K562 (cell line): ENCODE measurements around the gene CD300LD. TPM values are rescaled to one million over a fixed set of nuclear protein-coding genes. Genes with fewer than 3 reads are reported as not detected.

Source experiments
- ATAC-seq: fragments of 200-7000 bp; cut with Tn5 transposase; 3 replicates; pipeline ENCODE4 v1.9.1; 2020; ENCODE audit warnings: moderate library complexity
- BruUV-seq: library from RNA; stranded (reverse); fragments of 400-500 nt; replicated peaks from 2 replicates; lab custom pipeline; 2021; lab: Mats Ljungman, UMichigan
- CTCF ChIA-PET: fragments of 300-600 bp; formaldehyde crosslinking; extraction: SDS; loops from one replicate; lab custom pipeline; 2021; ENCODE audit warnings: low intra/inter-chr PET ratio; lab: Yijun Ruan, JAX
- POLR2A ChIA-PET: fragments of 300-600, 350-650 bp; sonication (Branson Sonifier 250); formaldehyde crosslinking; extraction: SDS; loops from one replicate; lab custom pipeline; 2021; ENCODE audit warnings: antibody characterized with exemption, inconsistent platforms; lab: Yijun Ruan, JAX
- DNase-seq, 4 experiments: peaks; one replicate each; pipeline versions ENCODE4 v3.0.0 to v3.0.0-alpha.2; 2011 to 2018; ENCODE audit warnings: low spot score in 3 of 4, mixed read lengths in 3 of 4; ENCODE audit errors: extremely low read depth in 1 of 4
- FAIRE-seq: peaks from 2 replicates; lab custom pipeline; 2011; peaks lifted over from hg19 to GRCh38; lab: Jason Lieb, UNC
- H2AFZ ChIP-seq: 2 replicates; pipeline ENCODE4 v1.6.0; 2011; ENCODE audit warnings: low read depth, low read length, control low read depth, inconsistent platforms
- H3K27ac ChIP-seq: fragments of 200-600 bp; 3 replicates; pipeline ENCODE4 v1.8.0; 2011; ENCODE audit warnings: low read depth, mild to moderate bottlenecking, control low read depth, inconsistent platforms, low read length, moderate library complexity, mixed read lengths; ENCODE audit errors: extremely low read depth
- H3K27me3 ChIP-seq, 2 experiments: fragments of 300-600 bp in 1 of 2; 2 replicates in 1 of 2; 3 replicates in 1 of 2; pipeline versions ENCODE4 v1.6.0 to v1.8.0; 2011; ENCODE audit warnings: inconsistent platforms in 2 of 2, low read length in 2 of 2, mild to moderate bottlenecking in 1 of 2, mixed read lengths in 1 of 2, moderate library complexity in 1 of 2; ENCODE audit not compliant: control insufficient read depth in 2 of 2, insufficient read depth in 2 of 2
- H3K36me3 ChIP-seq: fragments of 300-600 bp; 3 replicates; pipeline ENCODE4 v1.8.0; 2011; ENCODE audit warnings: mild to moderate bottlenecking, low read length, inconsistent platforms; ENCODE audit not compliant: control insufficient read depth, insufficient read depth
- H3K4me1 ChIP-seq, 2 experiments: fragments of 200-600 bp in 1 of 2; replicated peaks in 1 of 2; 2 replicates in 1 of 2; 3 replicates in 1 of 2; pipeline versions ENCODE4 v1.5.1 to v1.8.0; 2011; ENCODE audit warnings: inconsistent platforms in 2 of 2, low read length in 2 of 2, mild to moderate bottlenecking in 1 of 2, mixed read lengths in 1 of 2, moderate library complexity in 1 of 2; ENCODE audit not compliant: control insufficient read depth in 2 of 2, insufficient read depth in 2 of 2
- H3K4me2 ChIP-seq: 2 replicates; pipeline ENCODE4 v1.6.1; 2011; ENCODE audit warnings: low read length, control low read depth, inconsistent platforms, mixed read lengths; ENCODE audit not compliant: insufficient read depth
- H3K4me3 ChIP-seq: fragments of 200-600 bp; sonication (generic), shearing (Covaris generic); 2 replicates; pipeline ENCODE4 v1.5.1; 2016; ENCODE audit warnings: control low read depth, inconsistent platforms
- H3K79me2 ChIP-seq: fragments of 200-600 bp; 3 replicates; pipeline ENCODE4 v1.8.0; 2011; ENCODE audit warnings: low read length, inconsistent platforms; ENCODE audit not compliant: control insufficient read depth, insufficient read depth
- H3K9ac ChIP-seq, 2 experiments: 2 replicates each; pipeline versions ENCODE4 v1.6.0 to v1.6.1; 2011; ENCODE audit warnings: low read depth in 2 of 2, low read length in 2 of 2, control low read depth in 1 of 2, inconsistent platforms in 1 of 2, mild to moderate bottlenecking in 1 of 2, mixed read lengths in 1 of 2; ENCODE audit not compliant: insufficient read depth in 1 of 2
- H3K9me1 ChIP-seq: one replicate; pipeline ENCODE4 v1.6.0; 2011; ENCODE audit warnings: inconsistent platforms, mild to moderate bottlenecking, low read length, moderate library complexity; ENCODE audit not compliant: control insufficient read depth, insufficient read depth
- H3K9me3 ChIP-seq: replicated peaks from 2 replicates; pipeline ENCODE4 v1.5.1; 2011; ENCODE audit warnings: low read depth, low read length, inconsistent platforms; ENCODE audit not compliant: control insufficient read depth, insufficient read depth
- H4K20me1 ChIP-seq: replicated peaks from 2 replicates; pipeline ENCODE4 v1.6.1; 2011; ENCODE audit warnings: low read length, inconsistent platforms, mixed read lengths; ENCODE audit not compliant: control insufficient read depth, insufficient read depth
- EHMT2 ChIP-seq: fragments of 450-650 bp; IDR thresholded peaks from 2 replicates; pipeline ENCODE4 v1.6.1; 2018; ENCODE audit warnings: antibody characterized with exemption
- MYBL2 ChIP-seq, 2 experiments: fragments of 450-650 bp in 1 of 2; sonication (generic) in 1 of 2; formaldehyde crosslinking in 1 of 2; IDR thresholded peaks; 2 replicates each; pipeline versions ENCODE4 v1.6.1 to v1.8.1; 2017 to 2022; ENCODE audit warnings: borderline replicate concordance in 1 of 2, inconsistent platforms in 1 of 2, low read depth in 1 of 2, mild to moderate bottlenecking in 1 of 2, missing genetic modification reagents in 1 of 2, moderate library complexity in 1 of 2
- PYGO2 ChIP-seq: fragments of 450-650 bp; IDR thresholded peaks from 2 replicates; pipeline ENCODE4 v1.6.1; 2016; ENCODE audit warnings: mild to moderate bottlenecking, missing genetic modification characterization, moderate library complexity, missing compliant biosample characterization
- RAD21 ChIP-seq, 2 experiments: fragments of 250-450 bp in 1 of 2; fragments of 450-650 bp in 1 of 2; sonication (Bioruptor Pico) in 1 of 2; formaldehyde crosslinking in 1 of 2; IDR thresholded peaks in 1 of 2; conservative IDR thresholded peaks in 1 of 2; 2 replicates each; pipeline versions ENCODE4 v1.4.0 to v1.8.0; 2020 to 2022; ENCODE audit warnings: mild to moderate bottlenecking in 2 of 2, moderate library complexity in 1 of 2
- SPI1 ChIP-seq: IDR thresholded peaks from 2 replicates; pipeline ENCODE4 v1.6.1; 2011; ENCODE audit warnings: low read depth, low read length, control low read depth, borderline replicate concordance
- ZNF232 ChIP-seq: sonication (generic); formaldehyde crosslinking; IDR thresholded peaks from 2 replicates; pipeline ENCODE4 v1.8.0; 2022; ENCODE audit warnings: mild to moderate bottlenecking, missing genetic modification reagents
- WGBS: fragments of 100-300 bp; shearing (Covaris generic); methylation state at CpG from one replicate; pipeline ENCODE4 v1.1.6; 2016; ENCODE audit warnings: low coverage, mixed read lengths; ENCODE audit not compliant: insufficient coverage; ENCODE audit errors: missing lambda C conversion rate; 5-methylcytosine and 5-hydroxymethylcytosine counted together
- in situ Hi-C: fragments of 300-500 bp; cut with MboI; formaldehyde crosslinking; loops from 4 replicates; pipeline ENCODE4 v1.15.0; 2018; ENCODE audit warnings: inconsistent platforms, mixed read lengths
- intact Hi-C: fragments of 100-400 bp; cut with micrococcal nuclease; formaldehyde crosslinking; loops from 2 replicates; pipeline ENCODE4 v1.14.2; 2022
- polyA plus RNA-seq, 8 experiments: library from polyadenylated mRNA; depleted of rRNA in 4 of 8; stranded (reverse) in 5 of 8; unstranded in 3 of 8; fragments of >200 nt; fragmentation: Nextera tagmentation in 2 of 8; fragmentation: Illumina TruSeq in 1 of 8; extraction: Ambion mirVana in 2 of 8; extraction: Trizol in 1 of 8; gene quantifications; 2 replicates each; pipeline versions ENCODE4 v1.2.1 to v1.2.3, GENCODE V29; 2011 to 2014; ENCODE audit warnings: inconsistent platforms in 1 of 8, missing spikeins in 1 of 8
- total RNA-seq, 7 experiments: library from RNA; depleted of rRNA in 6 of 7; stranded (reverse); fragments of >200 nt in 6 of 7; fragmentation: Illumina TruSeq in 2 of 7; extraction: Trizol in 2 of 7; gene quantifications; 2 replicates each; pipeline versions ENCODE4 v1.2.1 to v1.2.3, GENCODE V29; 2011 to 2021; ENCODE audit warnings: low replicate concordance in 1 of 7
- TF ChIP-seq, protein P1 (sequence below): fragments of 250-450 bp; sonication (Bioruptor Pico); IDR thresholded peaks from 2 replicates; pipeline ENCODE4 v1.5.0; 2021; ENCODE audit warnings: mild to moderate bottlenecking, borderline replicate concordance
- TF ChIP-seq, protein P2 (sequence below): fragments of 250-450 bp; sonication (Bioruptor Pico); IDR thresholded peaks from 2 replicates; pipeline ENCODE4 v1.5.0; 2020; ENCODE audit warnings: mild to moderate bottlenecking

Gene CD300LD
- total and polyA plus RNA-seq, 9 of the 15 experiments (the other 6 are each of a cell fraction or from before 2014, with no cell fraction given): not detected

DNA sequence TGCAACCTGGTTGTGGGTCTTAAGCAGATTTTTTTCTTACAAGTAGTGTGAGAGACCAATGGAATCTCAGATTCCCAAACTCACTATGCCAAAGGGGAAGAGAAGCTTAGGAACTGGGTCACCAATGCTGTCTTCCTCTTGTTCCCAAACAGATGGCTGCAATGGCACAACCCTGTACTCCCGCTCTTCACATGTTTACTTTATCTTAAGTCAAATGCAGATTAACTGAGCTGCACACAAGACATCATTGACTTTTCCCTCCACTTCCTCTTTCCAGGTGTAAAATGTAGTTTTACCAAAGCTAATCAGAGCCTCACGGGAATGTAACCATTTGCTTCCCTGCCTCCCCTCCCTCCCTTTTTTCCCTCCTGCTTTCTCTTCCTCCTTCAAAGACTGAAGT, 45.8 kb upstream of the CD300LD start:
- Histone ChIP-seq H2AFZ (no peak overlapping the region), H3K36me3 (no peaks in the 10 kb centered on the region), H3K79me2 (no peaks in the 10 kb centered on the region), H3K9me1 (no peaks in the 10 kb centered on the region), H4K20me1 (no peaks in the 10 kb centered on the region), H3K27me3 (peaks cover 28 to 56% of the 10 kb centered on the region in 2 experiments), H3K4me2 (no peak overlapping the region), H3K27ac (no peak overlapping the region), H3K4me3 (no peak overlapping the region), H3K9ac (no peak overlapping the region)
- intact Hi-C loops: no loop called here
- POLR2A ChIA-PET: interaction anchor here (0.6 kb wide), 1 partner anchor 68 kb away, joined by 3 read pairs; no protein-coding TSS in a partner anchor
- DNase-seq (no peak), FAIRE-seq (no peak)
- WGBS: 0% methylated on average over 2 of the region's 2 CpGs
- TF ChIP-seq RAD21 (CRISPR knock-in tag; conservative IDR thresholded peaks at IDR 0.05 in 1 of 2, IDR thresholded peaks at IDR 0.05 in 1 of 2) (no peak), EHMT2 (no peak), SPI1 (peak; percentile 89), MYBL2 (IDR thresholded peaks at IDR 0.05; ENCODE audit: low read depth) (no peak), MYBL2 (CRISPR knock-in tag; IDR thresholded peaks at IDR 0.05; ENCODE audit: borderline replicate concordance) (no peak), PYGO2 (no peak), ZNF232 (CRISPR knock-in tag) (peak; percentile 98)
- TF ChIP-seq, protein P1, sequence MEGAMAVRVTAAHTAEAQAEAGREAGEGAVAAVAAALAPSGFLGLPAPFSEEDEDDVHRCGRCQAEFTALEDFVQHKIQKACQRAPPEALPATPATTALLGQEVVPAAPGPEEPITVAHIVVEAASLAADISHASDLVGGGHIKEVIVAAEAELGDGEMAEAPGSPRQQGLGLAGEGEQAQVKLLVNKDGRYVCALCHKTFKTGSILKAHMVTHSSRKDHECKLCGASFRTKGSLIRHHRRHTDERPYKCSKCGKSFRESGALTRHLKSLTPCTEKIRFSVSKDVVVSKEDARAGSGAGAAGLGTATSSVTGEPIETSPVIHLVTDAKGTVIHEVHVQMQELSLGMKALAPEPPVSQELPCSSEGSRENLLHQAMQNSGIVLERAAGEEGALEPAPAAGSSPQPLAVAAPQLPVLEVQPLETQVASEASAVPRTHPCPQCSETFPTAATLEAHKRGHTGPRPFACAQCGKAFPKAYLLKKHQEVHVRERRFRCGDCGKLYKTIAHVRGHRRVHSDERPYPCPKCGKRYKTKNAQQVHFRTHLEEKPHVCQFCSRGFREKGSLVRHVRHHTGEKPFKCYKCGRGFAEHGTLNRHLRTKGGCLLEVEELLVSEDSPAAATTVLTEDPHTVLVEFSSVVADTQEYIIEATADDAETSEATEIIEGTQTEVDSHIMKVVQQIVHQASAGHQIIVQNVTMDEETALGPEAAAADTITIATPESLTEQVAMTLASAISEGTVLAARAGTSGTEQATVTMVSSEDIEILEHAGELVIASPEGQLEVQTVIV (CRISPR knock-in tag): no peak
- TF ChIP-seq, protein P2, sequence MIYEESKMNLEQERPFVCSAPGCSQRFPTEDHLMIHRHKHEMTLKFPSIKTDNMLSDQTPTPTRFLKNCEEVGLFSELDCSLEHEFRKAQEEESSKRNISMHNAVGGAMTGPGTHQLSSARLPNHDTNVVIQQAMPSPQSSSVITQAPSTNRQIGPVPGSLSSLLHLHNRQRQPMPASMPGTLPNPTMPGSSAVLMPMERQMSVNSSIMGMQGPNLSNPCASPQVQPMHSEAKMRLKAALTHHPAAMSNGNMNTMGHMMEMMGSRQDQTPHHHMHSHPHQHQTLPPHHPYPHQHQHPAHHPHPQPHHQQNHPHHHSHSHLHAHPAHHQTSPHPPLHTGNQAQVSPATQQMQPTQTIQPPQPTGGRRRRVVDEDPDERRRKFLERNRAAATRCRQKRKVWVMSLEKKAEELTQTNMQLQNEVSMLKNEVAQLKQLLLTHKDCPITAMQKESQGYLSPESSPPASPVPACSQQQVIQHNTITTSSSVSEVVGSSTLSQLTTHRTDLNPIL (CRISPR knock-in tag): no peak
- TF ChIP-seq, all 486 proteins: peak for 2
- no peak for ATAC-seq
- Histone ChIP-seq H3K4me1 (no peaks in the 10 kb centered on the region), H3K9me3 (no peaks in the 10 kb centered on the region)
- CTCF ChIA-PET: no interaction called here
- BruUV-seq: no TSS peak
- in situ Hi-C loops: no loop called here
